GM12865 (cell line): ENCODE results near the gene PHKG1.
"Not testable (repeated sequence)": the region's sequence is repeated elsewhere in the genome, so short reads cannot be mapped to it uniquely, and the experiment has no call there.

Source experiments
- DNase-seq: peaks from one replicate; pipeline ENCODE4 v3.0.0; 2010; ENCODE audit warnings: low read depth
- H3K4me3 ChIP-seq: 2 replicates; pipeline ENCODE4 v1.5.1; 2011; ENCODE audit warnings: mild to moderate bottlenecking, low read depth, low read length, control low read depth
- TF ChIP-seq, protein P1 (sequence below): IDR thresholded peaks from 2 replicates; pipeline ENCODE4 v1.5.1; 2011; ENCODE audit warnings: low read length, control low read depth, low read depth, inconsistent platforms; ENCODE audit not compliant: insufficient read depth; ENCODE audit errors: missing control alignments

Gene PHKG1

DNA sequence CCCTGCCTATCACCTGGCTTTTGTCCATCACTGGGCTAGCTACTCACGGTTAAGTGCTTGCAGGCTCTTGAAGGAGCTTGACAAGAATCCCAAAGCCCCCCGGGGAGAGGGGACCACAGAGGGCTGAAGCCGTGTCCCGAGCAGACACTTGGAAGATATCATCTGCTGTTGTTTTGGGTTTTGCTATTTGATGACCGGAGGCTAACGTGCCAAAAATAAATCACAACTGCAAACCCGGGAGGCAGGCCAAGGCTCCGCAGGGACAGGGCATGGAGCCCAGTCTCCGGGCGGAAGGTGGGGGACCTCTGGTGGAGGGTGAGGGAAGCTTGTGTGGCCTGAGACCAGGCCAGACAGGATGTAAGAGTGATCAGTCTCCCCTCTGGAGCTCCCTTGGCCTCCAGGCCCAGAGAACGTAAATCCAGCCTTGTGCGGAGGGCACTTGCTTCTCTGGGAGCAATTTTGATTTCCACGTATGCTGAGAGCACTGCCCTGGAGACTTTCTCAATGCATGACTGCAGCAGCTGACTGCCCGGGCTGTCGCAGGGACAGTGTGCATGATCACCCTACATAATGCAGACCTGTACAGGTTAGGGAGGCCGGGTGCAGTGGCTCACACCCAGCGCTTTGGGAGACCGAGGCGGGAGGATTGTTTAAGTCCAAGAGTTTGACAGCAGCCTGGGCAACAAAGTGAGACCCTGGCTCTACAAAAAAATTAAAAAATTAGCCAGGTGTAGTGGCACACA, at the start of gene PHKG1:
TSS of gene PHKG1 (minus strand) at position 164 of the 743 bp plus-strand sequence. CDS start 4,011 bp downstream, outside the sequence.
- DNase-seq: no peak
- H3K4me3 ChIP-seq: no peak within 1 kb of the TSS
- TF ChIP-seq, protein P1, sequence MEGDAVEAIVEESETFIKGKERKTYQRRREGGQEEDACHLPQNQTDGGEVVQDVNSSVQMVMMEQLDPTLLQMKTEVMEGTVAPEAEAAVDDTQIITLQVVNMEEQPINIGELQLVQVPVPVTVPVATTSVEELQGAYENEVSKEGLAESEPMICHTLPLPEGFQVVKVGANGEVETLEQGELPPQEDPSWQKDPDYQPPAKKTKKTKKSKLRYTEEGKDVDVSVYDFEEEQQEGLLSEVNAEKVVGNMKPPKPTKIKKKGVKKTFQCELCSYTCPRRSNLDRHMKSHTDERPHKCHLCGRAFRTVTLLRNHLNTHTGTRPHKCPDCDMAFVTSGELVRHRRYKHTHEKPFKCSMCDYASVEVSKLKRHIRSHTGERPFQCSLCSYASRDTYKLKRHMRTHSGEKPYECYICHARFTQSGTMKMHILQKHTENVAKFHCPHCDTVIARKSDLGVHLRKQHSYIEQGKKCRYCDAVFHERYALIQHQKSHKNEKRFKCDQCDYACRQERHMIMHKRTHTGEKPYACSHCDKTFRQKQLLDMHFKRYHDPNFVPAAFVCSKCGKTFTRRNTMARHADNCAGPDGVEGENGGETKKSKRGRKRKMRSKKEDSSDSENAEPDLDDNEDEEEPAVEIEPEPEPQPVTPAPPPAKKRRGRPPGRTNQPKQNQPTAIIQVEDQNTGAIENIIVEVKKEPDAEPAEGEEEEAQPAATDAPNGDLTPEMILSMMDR: no peak

- not testable (repeated sequence) for H3K4me3 ChIP-seq, DNase-seq
These were observed 38.3 kb upstream of the PHKG1 start for GRCh38 chr7:56131062-56131461.

- TF ChIP-seq, protein P1: no peak
- H3K4me3 ChIP-seq: no peak overlapping the region
- DNase-seq: no peak
These were observed 34.7 kb upstream of the PHKG1 start for GRCh38 chr7:56127241-56127975.

DNA sequence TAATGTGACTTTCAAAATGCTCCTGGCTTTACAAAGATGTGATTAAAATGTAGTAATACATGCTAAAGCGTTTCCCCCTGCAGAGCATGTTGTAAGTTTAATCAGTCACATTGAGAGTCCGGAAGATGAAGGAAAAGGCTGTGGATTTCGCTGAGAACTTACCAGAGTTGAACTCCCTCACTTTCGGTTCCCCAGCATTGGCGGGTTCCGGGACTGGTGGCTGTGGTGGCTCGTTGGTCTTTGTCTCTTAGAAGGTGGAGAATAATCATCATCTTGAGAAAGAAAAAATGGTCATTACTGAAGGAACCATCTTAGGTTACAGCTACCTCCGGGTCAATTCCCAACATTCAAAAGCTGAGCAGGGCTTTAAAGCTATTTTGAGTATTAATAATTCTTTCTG, 33.1 kb upstream of the PHKG1 start:
- no peak overlapping the region for H3K4me3 ChIP-seq
- TF ChIP-seq, protein P1: no peak
- no peak for DNase-seq

DNA sequence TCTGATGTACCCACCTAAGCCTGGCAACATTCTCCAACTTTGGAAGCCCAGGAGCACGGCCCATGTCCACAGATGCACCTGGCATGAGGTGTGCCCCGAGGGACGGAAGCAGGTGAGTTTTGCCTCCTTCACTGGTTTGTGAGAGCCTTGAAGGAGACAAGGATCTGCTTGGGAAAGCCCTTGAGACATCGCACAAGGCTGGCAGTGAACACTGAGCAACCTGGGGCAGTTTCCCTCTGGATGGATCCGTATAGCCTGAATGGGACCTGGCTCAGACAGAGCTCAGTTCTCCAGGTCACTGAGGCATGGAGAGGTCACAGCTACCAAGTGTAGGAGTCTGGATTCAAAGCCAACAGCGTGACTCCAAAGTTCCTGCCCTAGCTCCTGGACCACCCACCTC, 32.2 kb upstream of the PHKG1 start:
- no peak for DNase-seq
- H3K4me3 ChIP-seq: no peak overlapping the region
- TF ChIP-seq, protein P1: no peak

DNA sequence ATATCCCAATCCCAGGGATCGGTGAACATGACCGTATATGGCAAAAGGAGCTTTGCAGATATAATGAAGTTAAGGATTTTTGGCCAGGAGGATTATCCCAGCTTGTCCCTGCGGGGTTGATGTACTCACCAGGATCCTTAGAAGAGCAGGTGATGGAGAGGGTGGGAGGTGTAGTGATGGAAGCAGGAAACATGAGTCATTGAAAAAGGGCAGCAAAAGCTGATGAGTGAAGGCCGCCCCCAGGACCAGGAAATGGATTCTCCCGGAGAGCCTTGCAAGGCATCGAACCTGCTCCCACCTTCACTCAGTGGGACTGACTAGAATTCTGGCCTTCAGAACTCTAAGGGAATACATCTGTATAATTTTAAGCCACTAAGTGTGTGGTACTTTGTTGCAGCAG, 28.7 kb upstream of the PHKG1 start:
- TF ChIP-seq, protein P1: no peak
- no peak for DNase-seq
- H3K4me3 ChIP-seq: no peak overlapping the region

DNA sequence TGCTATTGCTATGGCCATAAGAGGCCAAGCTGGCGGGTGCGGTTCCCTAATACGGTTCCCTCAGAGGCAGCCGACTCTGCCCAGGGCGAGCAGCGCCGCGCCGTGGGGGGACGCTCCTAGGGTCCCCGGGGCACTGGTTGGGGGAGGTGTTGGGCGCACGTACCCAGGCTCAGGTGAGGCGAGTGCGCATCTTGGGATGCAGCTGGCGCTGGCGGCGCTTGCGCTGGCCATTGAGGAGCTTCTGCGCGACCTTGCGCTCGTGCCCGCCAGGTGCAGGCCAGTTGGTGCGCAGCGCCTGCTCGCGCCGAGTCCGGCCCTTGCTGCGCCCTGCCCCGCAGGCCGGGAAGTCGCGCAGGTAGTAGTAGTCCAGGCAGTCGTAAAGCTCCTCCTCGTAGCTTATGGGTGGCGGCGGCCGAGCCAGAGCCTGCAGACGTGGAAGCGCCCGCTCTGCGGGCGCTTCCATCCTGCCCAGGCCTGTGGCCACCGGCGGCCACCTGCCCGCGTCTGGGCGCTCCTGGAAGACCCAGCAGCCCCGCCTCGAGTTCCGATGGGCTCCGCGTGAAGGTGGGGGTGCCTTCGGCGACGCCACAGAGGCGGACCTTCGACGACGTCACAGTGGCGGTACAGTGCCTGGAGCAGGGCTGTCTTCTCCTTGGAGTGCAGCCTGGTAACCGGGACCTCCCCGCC, 23.2 kb upstream of the PHKG1 start, which contains the start of gene NUPR2:
TSS of gene NUPR2 (minus strand) at position 566 of the 687 bp plus-strand sequence. CDS start at position 463, 103 bp downstream.
- no peak for DNase-seq
- no peak within 1 kb of the TSS for H3K4me3 ChIP-seq
- TF ChIP-seq, protein P1: no peak

DNA sequence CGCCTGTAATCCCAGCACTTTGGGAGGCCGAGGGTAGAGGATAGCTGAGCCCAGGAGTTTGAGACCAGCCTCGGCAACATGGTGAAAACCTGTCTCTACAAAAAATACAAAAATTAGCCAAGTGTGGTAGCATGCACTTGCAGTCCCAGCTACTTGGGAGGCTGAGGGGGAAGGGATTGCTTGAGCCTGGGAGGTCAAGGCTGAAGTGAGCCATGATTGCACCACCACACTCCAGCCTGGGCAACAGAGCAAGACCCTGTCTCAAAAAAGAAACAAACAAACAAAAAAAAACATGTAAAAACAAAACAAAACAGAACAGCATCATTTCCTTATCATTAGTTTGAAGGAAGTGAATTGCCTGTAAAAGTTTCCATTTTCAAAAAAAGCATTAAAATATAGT, 19.5 kb upstream of the PHKG1 start:
- not testable (repeated sequence) for H3K4me3 ChIP-seq, DNase-seq
